Measurements from ENCODE around the gene ITPK1. TPM values are rescaled to one million over a fixed set of nuclear protein-coding genes. Genes with fewer than 3 reads are reported as not detected.

The ITPK1 gene
- total RNA-seq, 4 donors from 2014 or later: 64.8 to 235 (median 128) TPM

DNA sequence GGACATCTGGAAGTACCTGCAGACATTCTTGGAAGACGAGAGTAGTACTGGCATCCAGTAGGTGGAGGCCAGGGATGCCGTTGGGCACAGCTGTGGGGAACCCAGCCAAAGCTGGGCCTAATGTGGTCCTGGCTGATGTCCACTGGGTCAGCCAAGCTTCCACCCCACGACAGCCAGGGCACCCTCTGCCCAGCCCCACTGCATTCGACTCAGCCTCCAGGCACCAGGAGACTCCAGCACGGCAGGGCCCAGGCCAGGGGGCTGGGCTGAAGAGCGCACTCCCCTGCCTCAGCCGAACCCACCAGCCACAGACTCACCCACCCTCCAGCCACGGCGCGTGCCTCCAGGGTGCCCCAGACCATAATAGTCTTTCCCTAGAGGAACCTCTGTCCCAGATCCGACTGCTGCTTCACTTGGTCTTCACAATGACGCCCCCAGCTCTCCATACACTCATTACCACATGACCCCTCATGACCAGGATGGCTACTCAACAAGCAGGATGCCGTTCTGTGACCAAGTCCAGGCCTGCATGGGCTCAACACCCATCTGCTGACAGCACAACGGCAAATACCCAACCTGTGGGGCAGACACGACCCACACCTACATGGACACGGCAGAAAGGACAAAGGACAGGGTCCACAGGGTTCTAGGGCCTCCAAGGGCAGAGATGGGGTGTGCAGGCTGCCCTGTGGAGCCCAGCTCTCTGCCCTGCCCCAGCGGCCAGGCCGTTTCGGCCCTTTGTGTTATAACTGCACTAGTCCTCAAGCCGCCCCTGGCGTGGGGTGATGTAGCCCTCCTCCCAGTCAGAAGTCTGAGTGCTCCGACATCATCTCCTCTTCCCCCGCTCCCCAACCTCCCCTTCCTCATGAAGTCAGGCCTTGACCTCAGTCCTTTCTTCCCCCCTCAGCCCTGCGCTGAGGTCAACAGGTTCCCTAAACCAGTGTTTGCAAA lies 22.8 kb downstream of the ITPK1 start:
- Histone ChIP-seq H3K4me3 (no peak overlapping the region), H3K27me3 (no peaks in the 10 kb centered on the region), H3K4me1 (peaks cover 0 to 22% (median 10%) of the 10 kb centered on the region in 4 donors), H3K9me3 (no peaks in the 10 kb centered on the region), H3K36me3 (no peaks in the 10 kb centered on the region), H3K27ac (peak overlapping the region in 2 of 4 donors; percentile 4 to 65)
- intact Hi-C loops (cut with DNase I; ENCODE audit: low total_unique reads) (no loop called here), in situ Hi-C loops (cut with MboI; ENCODE audit: low pct_ligation_motif_present in 1 of 4, low pct_unique_long_range_greater_than_20kb in 1 of 4, low sequenced_read_pairs in 3 of 4) (no loop called here)
- WGBS, 2 donors (ENCODE audit: low coverage in 1 of 2): 80 to 87% methylated on average over 1 to 24 of the region's 24 CpGs
- TF ChIP-seq, protein P1, sequence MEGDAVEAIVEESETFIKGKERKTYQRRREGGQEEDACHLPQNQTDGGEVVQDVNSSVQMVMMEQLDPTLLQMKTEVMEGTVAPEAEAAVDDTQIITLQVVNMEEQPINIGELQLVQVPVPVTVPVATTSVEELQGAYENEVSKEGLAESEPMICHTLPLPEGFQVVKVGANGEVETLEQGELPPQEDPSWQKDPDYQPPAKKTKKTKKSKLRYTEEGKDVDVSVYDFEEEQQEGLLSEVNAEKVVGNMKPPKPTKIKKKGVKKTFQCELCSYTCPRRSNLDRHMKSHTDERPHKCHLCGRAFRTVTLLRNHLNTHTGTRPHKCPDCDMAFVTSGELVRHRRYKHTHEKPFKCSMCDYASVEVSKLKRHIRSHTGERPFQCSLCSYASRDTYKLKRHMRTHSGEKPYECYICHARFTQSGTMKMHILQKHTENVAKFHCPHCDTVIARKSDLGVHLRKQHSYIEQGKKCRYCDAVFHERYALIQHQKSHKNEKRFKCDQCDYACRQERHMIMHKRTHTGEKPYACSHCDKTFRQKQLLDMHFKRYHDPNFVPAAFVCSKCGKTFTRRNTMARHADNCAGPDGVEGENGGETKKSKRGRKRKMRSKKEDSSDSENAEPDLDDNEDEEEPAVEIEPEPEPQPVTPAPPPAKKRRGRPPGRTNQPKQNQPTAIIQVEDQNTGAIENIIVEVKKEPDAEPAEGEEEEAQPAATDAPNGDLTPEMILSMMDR (IDR thresholded peaks at IDR 0.05): no peak
- TF ChIP-seq EP300 (IDR thresholded peaks at IDR 0.05; ENCODE audit: low read depth) (no peak), POLR2AphosphoS5 (IDR thresholded peaks at IDR 0.05) (no peak), POLR2A (IDR thresholded peaks at IDR 0.05) (no peak)
- no peak for DNase-seq

DNA sequence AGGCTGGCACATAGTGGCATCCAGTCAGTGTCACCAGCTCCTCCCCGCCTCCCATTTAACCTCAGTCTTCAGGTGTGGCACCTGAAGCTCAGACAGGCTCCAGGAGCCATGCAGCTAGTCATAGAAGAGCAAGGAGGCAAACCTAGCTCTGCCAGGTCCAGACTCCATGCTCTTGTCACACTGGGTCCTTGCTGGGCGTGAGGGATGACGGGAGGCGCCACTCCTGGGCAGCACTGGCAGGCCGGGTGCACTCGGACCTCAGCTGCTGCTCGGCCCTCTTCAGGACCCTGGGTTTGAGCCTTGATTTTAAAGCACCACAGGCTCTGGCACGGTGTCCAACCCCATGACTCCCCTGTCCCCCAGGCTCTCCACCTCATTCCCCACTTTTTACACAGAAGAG lies 24.1 kb downstream of the ITPK1 start:
- no peak for DNase-seq
- in situ Hi-C loops (cut with MboI; ENCODE audit: low pct_ligation_motif_present in 1 of 4, low pct_unique_long_range_greater_than_20kb in 1 of 4, low sequenced_read_pairs in 3 of 4): no loop called here
- Histone ChIP-seq H3K36me3 (no peaks in the 10 kb centered on the region), H3K9me3 (no peaks in the 10 kb centered on the region), H3K4me3 (no peak overlapping the region), H3K27ac (peak overlapping the region in 3 of 4 donors; percentile 13 to 65 (median 40)), H3K27me3 (no peaks in the 10 kb centered on the region), H3K4me1 (peaks cover 0 to 20% (median 7%) of the 10 kb centered on the region in 4 donors)
- WGBS, 2 donors (ENCODE audit: low coverage in 1 of 2): 90 to 100% methylated on average over 1 to 8 of the region's 8 CpGs
- intact Hi-C loops (cut with DNase I; ENCODE audit: low total_unique reads): no loop called here
- TF ChIP-seq EP300 (IDR thresholded peaks at IDR 0.05; ENCODE audit: low read depth): no peak
- no peak for TF ChIP-seq POLR2AphosphoS5 (IDR thresholded peaks at IDR 0.05)
- TF ChIP-seq, protein P1 (IDR thresholded peaks at IDR 0.05): no peak
- no peak for TF ChIP-seq POLR2A (IDR thresholded peaks at IDR 0.05)

DNA sequence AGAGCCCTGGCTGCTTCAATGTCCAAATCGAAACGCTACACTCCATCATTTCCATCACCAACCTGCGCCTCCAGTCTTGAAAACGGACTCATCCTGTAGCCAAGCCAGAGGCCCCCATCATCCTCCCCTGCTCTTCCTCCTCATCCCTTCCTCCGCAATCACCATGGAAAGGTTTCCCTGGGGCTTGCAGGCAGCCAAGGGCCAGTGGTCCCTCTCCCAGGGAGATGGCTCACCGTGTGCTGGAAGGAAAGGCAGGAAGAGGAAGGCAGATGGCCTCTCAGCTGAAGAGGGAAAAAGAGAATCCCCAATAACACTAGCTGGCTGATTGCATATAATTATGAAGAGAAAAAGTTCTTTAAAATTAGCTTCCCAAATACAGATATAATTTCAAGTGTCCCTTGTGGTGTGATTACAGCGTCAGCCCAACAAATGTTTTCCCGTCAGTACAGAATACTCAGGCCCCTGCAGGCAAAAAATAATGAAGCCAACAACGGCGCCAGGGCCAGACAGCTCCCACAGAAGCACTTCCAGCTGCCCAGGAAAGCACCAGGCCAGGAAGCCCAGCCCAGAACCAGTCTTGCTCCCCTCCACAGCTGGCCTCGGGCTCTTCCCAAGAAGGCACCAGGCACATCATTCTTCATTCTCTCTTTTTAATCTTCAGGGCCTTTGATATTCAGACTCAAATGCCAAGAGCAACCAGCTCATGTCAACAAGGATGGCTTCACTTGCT lies 24.7 kb downstream of the ITPK1 start:
- peaks cover 3 to 25% (median 9%) of the 10 kb centered on the region in 4 donors for H3K4me1 ChIP-seq
- H3K27ac ChIP-seq: peak overlapping the region in 3 of 4 donors; percentile 13 to 65 (median 40)
- DNase-seq: no peak
- WGBS, 2 donors (ENCODE audit: low coverage in 1 of 2): 83 to 84% methylated on average over 10 to 11 of the region's 11 CpGs
- no peaks in the 10 kb centered on the region for H3K36me3 ChIP-seq
- no peaks in the 10 kb centered on the region for H3K27me3 ChIP-seq
- in situ Hi-C loops (cut with MboI; ENCODE audit: low pct_ligation_motif_present in 1 of 4, low pct_unique_long_range_greater_than_20kb in 1 of 4, low sequenced_read_pairs in 3 of 4) (no loop called here), intact Hi-C loops (cut with DNase I; ENCODE audit: low total_unique reads) (no loop called here)
- H3K4me3 ChIP-seq: no peak overlapping the region
- no peaks in the 10 kb centered on the region for H3K9me3 ChIP-seq
- TF ChIP-seq EP300 (IDR thresholded peaks at IDR 0.05; ENCODE audit: low read depth): no peak
- TF ChIP-seq POLR2AphosphoS5 (IDR thresholded peaks at IDR 0.05): no peak
- TF ChIP-seq, protein P1 (IDR thresholded peaks at IDR 0.05): no peak
- TF ChIP-seq POLR2A (IDR thresholded peaks at IDR 0.05): no peak

All from transverse colon (tissue), 4 donors.